ENCODE data around the gene ADCY4.

DNA sequence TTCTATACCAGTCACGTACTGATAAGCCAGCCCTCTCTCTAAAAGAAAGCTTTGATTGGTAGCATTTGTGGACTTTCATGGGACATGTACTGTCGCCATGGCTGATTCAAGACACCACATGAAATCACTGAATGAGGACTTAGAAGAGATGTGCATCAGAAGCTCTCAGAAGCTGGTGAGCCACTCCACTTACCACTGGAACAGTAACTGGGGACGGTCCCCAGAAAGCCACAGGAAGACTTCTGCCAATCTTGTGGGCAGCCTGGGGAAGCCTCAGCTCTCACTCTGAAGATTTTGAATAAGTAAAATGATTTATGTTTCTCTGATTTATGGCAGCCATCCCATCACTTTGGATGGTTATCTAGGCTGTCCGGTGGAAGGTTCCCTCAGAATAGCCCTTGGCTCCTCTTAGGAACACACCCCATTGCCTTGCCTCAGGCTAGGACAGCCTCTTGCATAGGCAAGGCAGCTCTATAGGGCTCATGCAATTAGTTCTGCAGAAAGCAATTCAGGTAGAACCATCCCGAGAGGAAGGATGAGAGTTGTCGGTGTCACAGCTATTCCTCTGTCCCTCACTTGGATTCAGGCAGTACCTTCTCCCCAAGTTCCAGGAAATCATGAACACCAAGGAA is 45.1 kb downstream of the ADCY4 start:
- no peak for TF ChIP-seq FOXM1 (IDR thresholded peaks at IDR 0.05; ENCODE audit: borderline replicate concordance)
- TF ChIP-seq BHLHE40 (IDR thresholded peaks at IDR 0.05; ENCODE audit: borderline replicate concordance) = no peak
- no peak for TF ChIP-seq ARNT (IDR thresholded peaks at IDR 0.05)
- TF ChIP-seq LEF1 (IDR thresholded peaks at IDR 0.05; ENCODE audit: borderline replicate concordance) = no peak
- TF ChIP-seq SP1 (IDR thresholded peaks at IDR 0.05) = no peak
- no peak for TF ChIP-seq SUZ12 (IDR thresholded peaks at IDR 0.05)
- TF ChIP-seq ZNF384 (IDR thresholded peaks at IDR 0.05) = no peak
- TF ChIP-seq, protein P1, sequence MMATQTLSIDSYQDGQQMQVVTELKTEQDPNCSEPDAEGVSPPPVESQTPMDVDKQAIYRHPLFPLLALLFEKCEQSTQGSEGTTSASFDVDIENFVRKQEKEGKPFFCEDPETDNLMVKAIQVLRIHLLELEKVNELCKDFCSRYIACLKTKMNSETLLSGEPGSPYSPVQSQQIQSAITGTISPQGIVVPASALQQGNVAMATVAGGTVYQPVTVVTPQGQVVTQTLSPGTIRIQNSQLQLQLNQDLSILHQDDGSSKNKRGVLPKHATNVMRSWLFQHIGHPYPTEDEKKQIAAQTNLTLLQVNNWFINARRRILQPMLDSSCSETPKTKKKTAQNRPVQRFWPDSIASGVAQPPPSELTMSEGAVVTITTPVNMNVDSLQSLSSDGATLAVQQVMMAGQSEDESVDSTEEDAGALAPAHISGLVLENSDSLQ (IDR thresholded peaks at IDR 0.05) = no peak
- TF ChIP-seq TARDBP (IDR thresholded peaks at IDR 0.05) = no peak
- no peak for TF ChIP-seq FOXA1 (IDR thresholded peaks at IDR 0.05)
- TF ChIP-seq FOXK2 (IDR thresholded peaks at IDR 0.05) = no peak
- TF ChIP-seq HDGF (IDR thresholded peaks at IDR 0.05; ENCODE audit: borderline replicate concordance) = no peak

Data from HEK293T (cell line).